Liver (tissue), 9 donors: ENCODE data around the gene DIP2A. TPM values are rescaled to one million over a fixed set of nuclear protein-coding genes. Genes with fewer than 3 reads are reported as not detected.

Experiments used
- DNase-seq: peaks from one replicate; pipeline ENCODE4 v3.0.0-alpha.2; 2017; ENCODE audit warnings: low spot score
- H3K27ac ChIP-seq, 2 donors: one replicate each; pipeline ENCODE4 v1.7.0; 2013; ENCODE audit warnings: inconsistent platforms in 2 of 2, low read length in 2 of 2, control low read depth in 1 of 2, low read depth in 1 of 2, mild to moderate bottlenecking in 1 of 2
- H3K27me3 ChIP-seq, 4 donors: one replicate each; pipeline versions ENCODE4 v1.6.1 to v1.7.0; 2013; ENCODE audit warnings: low read length in 3 of 4, inconsistent platforms in 1 of 4, mild to moderate bottlenecking in 1 of 4, moderate library complexity in 1 of 4; ENCODE audit not compliant: control insufficient read depth in 4 of 4, insufficient read depth in 4 of 4
- H3K36me3 ChIP-seq, 4 donors: one replicate each; pipeline versions ENCODE4 v1.6.1 to v1.7.0; 2013; ENCODE audit warnings: low read length in 3 of 4, mild to moderate bottlenecking in 3 of 4, low read depth in 1 of 4, moderate library complexity in 1 of 4; ENCODE audit not compliant: control insufficient read depth in 4 of 4, insufficient read depth in 3 of 4
- H3K4me1 ChIP-seq, 4 donors: one replicate each; pipeline versions ENCODE4 v1.6.1 to v1.7.0; 2013; ENCODE audit warnings: low read length in 3 of 4, mild to moderate bottlenecking in 3 of 4, moderate library complexity in 1 of 4; ENCODE audit not compliant: control insufficient read depth in 4 of 4, insufficient read depth in 4 of 4
- H3K4me3 ChIP-seq, 3 donors: one replicate each; pipeline versions ENCODE4 v1.6.1 to v1.7.0; 2013; ENCODE audit warnings: low read length in 3 of 3, control low read depth in 1 of 3, low read depth in 1 of 3, mild to moderate bottlenecking in 1 of 3
- H3K9ac ChIP-seq, 2 donors: one replicate each; pipeline ENCODE4 v1.7.0; 2013; ENCODE audit warnings: low read length in 2 of 2, mild to moderate bottlenecking in 2 of 2, moderate library complexity in 2 of 2, control low read depth in 1 of 2, low read depth in 1 of 2
- H3K9me3 ChIP-seq, 4 donors: one replicate each; pipeline versions ENCODE4 v1.6.1 to v1.7.0; 2013; ENCODE audit warnings: low read length in 3 of 4; ENCODE audit not compliant: control insufficient read depth in 4 of 4
- FOXA2 ChIP-seq: IDR thresholded peaks from 2 replicates; pipeline ENCODE4 v1.6.1; 2016; ENCODE audit warnings: antibody characterized with exemption
- GABPA ChIP-seq, 2 donors: IDR thresholded peaks in 1 of 2; conservative IDR thresholded peaks in 1 of 2; 2 replicates each; pipeline ENCODE4 v1.6.1; 2016; ENCODE audit warnings: antibody characterized with exemption in 2 of 2, mild to moderate bottlenecking in 1 of 2, moderate library complexity in 1 of 2
- HNF4A ChIP-seq, 2 donors: conservative IDR thresholded peaks; 2 replicates each; pipeline ENCODE4 v1.6.1; 2016; ENCODE audit warnings: antibody characterized with exemption in 2 of 2, mild to moderate bottlenecking in 2 of 2
- HNF4G ChIP-seq: IDR thresholded peaks from 2 replicates; pipeline ENCODE4 v1.6.1; 2016; ENCODE audit warnings: antibody characterized with exemption
- NR2F2 ChIP-seq: IDR thresholded peaks from 2 replicates; pipeline ENCODE4 v1.6.1; 2016; ENCODE audit warnings: antibody characterized with exemption
- RAD21 ChIP-seq, 2 donors: IDR thresholded peaks; 2 replicates each; pipeline ENCODE4 v1.6.1; 2016; ENCODE audit warnings: antibody characterized with exemption in 2 of 2, mild to moderate bottlenecking in 2 of 2
- RXRA ChIP-seq, 2 donors: IDR thresholded peaks; 2 replicates each; pipeline ENCODE4 v1.6.1; 2017 to 2018; ENCODE audit warnings: antibody characterized with exemption in 2 of 2, mild to moderate bottlenecking in 1 of 2
- SP1 ChIP-seq: IDR thresholded peaks from 2 replicates; pipeline ENCODE4 v1.6.1; 2018; ENCODE audit warnings: antibody characterized with exemption, mild to moderate bottlenecking
- TAF1 ChIP-seq: conservative IDR thresholded peaks from 2 replicates; pipeline ENCODE4 v1.6.1; 2016; ENCODE audit warnings: antibody characterized with exemption, mild to moderate bottlenecking
- YY1 ChIP-seq: IDR thresholded peaks from 2 replicates; pipeline ENCODE4 v1.6.1; 2016; ENCODE audit warnings: antibody characterized with exemption, mild to moderate bottlenecking
- WGBS: extraction: QIAGEN DNeasy Blood & Tissue Kit; methylation state at CpG from one replicate; pipeline ENCODE4 v1.1.7; 2013; 5-methylcytosine and 5-hydroxymethylcytosine counted together
- polyA plus RNA-seq, 2 donors: library from polyadenylated mRNA; stranded (reverse) in 1 of 2; unstranded in 1 of 2; fragments of 200-250 nt in 1 of 2; fragments of >200 nt in 1 of 2; fragmentation: Nextera tagmentation in 1 of 2; extraction: Ambion mirVana in 1 of 2; gene quantifications; one replicate each; pipeline versions ENCODE4 v1.2.1 to v1.2.3, GENCODE V29; 2013 to 2015
- total RNA-seq, 2 donors: library from RNA; depleted of rRNA; stranded (reverse); fragments of >200 nt; gene quantifications; one replicate each; pipeline ENCODE4 v1.2.3, GENCODE V29; 2014
- TF ChIP-seq, protein P1 (sequence below): fragments of 150-350 bp; IDR thresholded peaks from 2 replicates; pipeline ENCODE4 v1.5.1; 2017; ENCODE audit warnings: improper control_type of control experiment, low read depth, low read length; ENCODE audit not compliant: missing input control
- TF ChIP-seq, protein P2 (sequence below): IDR thresholded peaks from 2 replicates; pipeline ENCODE4 v1.6.1; 2016; ENCODE audit warnings: antibody characterized with exemption
- TF ChIP-seq, protein P3 (sequence below): IDR thresholded peaks from 2 replicates; pipeline ENCODE4 v1.6.1; 2016; ENCODE audit warnings: antibody characterized with exemption, mild to moderate bottlenecking
- TF ChIP-seq, protein P4 (sequence below): IDR thresholded peaks from 2 replicates; pipeline ENCODE4 v1.6.1; 2016; ENCODE audit warnings: antibody characterized with exemption
- TF ChIP-seq, protein P5 (sequence below): IDR thresholded peaks from 2 replicates; pipeline ENCODE4 v1.6.1; 2016; ENCODE audit warnings: antibody characterized with exemption
- donor health status: healthy.
- donor health status: healthy.
- donor health status: healthy.
- donor health status: healthy.
- donor health status: healthy.

Gene DIP2A
- total and polyA plus RNA-seq, 4 donors: 3.8 to 21.7 (median 7.5) TPM

- Histone ChIP-seq H3K27ac (no peak overlapping the region), H3K9me3 (no peaks in the 10 kb centered on the region), H3K4me1 (peaks cover 2 to 21% (median 16%) of the 10 kb centered on the region in 4 donors), H3K4me3 (no peak overlapping the region), H3K27me3 (no peaks in the 10 kb centered on the region), H3K9ac (no peak overlapping the region), H3K36me3 (no peaks in the 10 kb centered on the region)
- DNase-seq: no peak
- 69% methylated on average over 4 of the region's 4 CpGs for WGBS
- no peak for TF ChIP-seq RXRA (IDR thresholded peaks at IDR 0.05)
- TF ChIP-seq HNF4G: no peak
- TF ChIP-seq, protein P1, sequence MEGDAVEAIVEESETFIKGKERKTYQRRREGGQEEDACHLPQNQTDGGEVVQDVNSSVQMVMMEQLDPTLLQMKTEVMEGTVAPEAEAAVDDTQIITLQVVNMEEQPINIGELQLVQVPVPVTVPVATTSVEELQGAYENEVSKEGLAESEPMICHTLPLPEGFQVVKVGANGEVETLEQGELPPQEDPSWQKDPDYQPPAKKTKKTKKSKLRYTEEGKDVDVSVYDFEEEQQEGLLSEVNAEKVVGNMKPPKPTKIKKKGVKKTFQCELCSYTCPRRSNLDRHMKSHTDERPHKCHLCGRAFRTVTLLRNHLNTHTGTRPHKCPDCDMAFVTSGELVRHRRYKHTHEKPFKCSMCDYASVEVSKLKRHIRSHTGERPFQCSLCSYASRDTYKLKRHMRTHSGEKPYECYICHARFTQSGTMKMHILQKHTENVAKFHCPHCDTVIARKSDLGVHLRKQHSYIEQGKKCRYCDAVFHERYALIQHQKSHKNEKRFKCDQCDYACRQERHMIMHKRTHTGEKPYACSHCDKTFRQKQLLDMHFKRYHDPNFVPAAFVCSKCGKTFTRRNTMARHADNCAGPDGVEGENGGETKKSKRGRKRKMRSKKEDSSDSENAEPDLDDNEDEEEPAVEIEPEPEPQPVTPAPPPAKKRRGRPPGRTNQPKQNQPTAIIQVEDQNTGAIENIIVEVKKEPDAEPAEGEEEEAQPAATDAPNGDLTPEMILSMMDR: no peak
- TF ChIP-seq SP1: no peak
- TF ChIP-seq TAF1: no peak
- TF ChIP-seq, protein P2, sequence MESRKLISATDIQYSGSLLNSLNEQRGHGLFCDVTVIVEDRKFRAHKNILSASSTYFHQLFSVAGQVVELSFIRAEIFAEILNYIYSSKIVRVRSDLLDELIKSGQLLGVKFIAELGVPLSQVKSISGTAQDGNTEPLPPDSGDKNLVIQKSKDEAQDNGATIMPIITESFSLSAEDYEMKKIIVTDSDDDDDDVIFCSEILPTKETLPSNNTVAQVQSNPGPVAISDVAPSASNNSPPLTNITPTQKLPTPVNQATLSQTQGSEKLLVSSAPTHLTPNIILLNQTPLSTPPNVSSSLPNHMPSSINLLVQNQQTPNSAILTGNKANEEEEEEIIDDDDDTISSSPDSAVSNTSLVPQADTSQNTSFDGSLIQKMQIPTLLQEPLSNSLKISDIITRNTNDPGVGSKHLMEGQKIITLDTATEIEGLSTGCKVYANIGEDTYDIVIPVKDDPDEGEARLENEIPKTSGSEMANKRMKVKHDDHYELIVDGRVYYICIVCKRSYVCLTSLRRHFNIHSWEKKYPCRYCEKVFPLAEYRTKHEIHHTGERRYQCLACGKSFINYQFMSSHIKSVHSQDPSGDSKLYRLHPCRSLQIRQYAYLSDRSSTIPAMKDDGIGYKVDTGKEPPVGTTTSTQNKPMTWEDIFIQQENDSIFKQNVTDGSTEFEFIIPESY: no peak
- no peak for TF ChIP-seq GABPA (IDR thresholded peaks at IDR 0.05 in 1 of 2, conservative IDR thresholded peaks at IDR 0.05 in 1 of 2)
- TF ChIP-seq YY1: no peak
- no peak for TF ChIP-seq FOXA2
- TF ChIP-seq HNF4A (conservative IDR thresholded peaks at IDR 0.05): no peak
- no peak for TF ChIP-seq NR2F2
- TF ChIP-seq, protein P3, sequence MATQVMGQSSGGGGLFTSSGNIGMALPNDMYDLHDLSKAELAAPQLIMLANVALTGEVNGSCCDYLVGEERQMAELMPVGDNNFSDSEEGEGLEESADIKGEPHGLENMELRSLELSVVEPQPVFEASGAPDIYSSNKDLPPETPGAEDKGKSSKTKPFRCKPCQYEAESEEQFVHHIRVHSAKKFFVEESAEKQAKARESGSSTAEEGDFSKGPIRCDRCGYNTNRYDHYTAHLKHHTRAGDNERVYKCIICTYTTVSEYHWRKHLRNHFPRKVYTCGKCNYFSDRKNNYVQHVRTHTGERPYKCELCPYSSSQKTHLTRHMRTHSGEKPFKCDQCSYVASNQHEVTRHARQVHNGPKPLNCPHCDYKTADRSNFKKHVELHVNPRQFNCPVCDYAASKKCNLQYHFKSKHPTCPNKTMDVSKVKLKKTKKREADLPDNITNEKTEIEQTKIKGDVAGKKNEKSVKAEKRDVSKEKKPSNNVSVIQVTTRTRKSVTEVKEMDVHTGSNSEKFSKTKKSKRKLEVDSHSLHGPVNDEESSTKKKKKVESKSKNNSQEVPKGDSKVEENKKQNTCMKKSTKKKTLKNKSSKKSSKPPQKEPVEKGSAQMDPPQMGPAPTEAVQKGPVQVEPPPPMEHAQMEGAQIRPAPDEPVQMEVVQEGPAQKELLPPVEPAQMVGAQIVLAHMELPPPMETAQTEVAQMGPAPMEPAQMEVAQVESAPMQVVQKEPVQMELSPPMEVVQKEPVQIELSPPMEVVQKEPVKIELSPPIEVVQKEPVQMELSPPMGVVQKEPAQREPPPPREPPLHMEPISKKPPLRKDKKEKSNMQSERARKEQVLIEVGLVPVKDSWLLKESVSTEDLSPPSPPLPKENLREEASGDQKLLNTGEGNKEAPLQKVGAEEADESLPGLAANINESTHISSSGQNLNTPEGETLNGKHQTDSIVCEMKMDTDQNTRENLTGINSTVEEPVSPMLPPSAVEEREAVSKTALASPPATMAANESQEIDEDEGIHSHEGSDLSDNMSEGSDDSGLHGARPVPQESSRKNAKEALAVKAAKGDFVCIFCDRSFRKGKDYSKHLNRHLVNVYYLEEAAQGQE: no peak
- TF ChIP-seq, protein P4, sequence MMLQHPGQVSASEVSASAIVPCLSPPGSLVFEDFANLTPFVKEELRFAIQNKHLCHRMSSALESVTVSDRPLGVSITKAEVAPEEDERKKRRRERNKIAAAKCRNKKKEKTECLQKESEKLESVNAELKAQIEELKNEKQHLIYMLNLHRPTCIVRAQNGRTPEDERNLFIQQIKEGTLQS: no peak
- TF ChIP-seq, protein P5, sequence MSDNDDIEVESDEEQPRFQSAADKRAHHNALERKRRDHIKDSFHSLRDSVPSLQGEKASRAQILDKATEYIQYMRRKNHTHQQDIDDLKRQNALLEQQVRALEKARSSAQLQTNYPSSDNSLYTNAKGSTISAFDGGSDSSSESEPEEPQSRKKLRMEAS: no peak
- no peak for TF ChIP-seq RAD21 (IDR thresholded peaks at IDR 0.05)
Observed at GRCh38 chr21:46454634-46455390, 3.9 kb upstream of the DIP2A start.
